ENCODE results near the gene MTO1. TPM values are rescaled to one million over a fixed set of nuclear protein-coding genes. Genes with fewer than 3 reads are reported as not detected.

MTO1 gene
- 24.1 to 32.4 TPM (median 28.2 TPM) in 3 replicates for total RNA-seq (2021)
- percentile 69 among the genes with signal in this experiment for Bru-seq, nascent RNA
- long read RNA-seq, experiment 1, full-length matches to known transcripts = 107 of 183 reads
- long read RNA-seq, experiment 1, partial matches to known transcripts = 11 of 183 reads
- long read RNA-seq, experiment 1, other reads (novel, unspliced or antisense) = 65 of 183 reads
- long read RNA-seq, experiment 2, full-length matches to known transcripts = 7 of 21 reads
- long read RNA-seq, experiment 2, partial matches to known transcripts = 6 of 21 reads
- long read RNA-seq, experiment 2, other reads (novel, unspliced or antisense) = 8 of 21 reads
- long read RNA-seq, experiment 3, full-length matches to known transcripts = 13 of 36 reads
- long read RNA-seq, experiment 3, partial matches to known transcripts = 11 of 36 reads
- long read RNA-seq, experiment 3, other reads (novel, unspliced or antisense) = 12 of 36 reads

DNA sequence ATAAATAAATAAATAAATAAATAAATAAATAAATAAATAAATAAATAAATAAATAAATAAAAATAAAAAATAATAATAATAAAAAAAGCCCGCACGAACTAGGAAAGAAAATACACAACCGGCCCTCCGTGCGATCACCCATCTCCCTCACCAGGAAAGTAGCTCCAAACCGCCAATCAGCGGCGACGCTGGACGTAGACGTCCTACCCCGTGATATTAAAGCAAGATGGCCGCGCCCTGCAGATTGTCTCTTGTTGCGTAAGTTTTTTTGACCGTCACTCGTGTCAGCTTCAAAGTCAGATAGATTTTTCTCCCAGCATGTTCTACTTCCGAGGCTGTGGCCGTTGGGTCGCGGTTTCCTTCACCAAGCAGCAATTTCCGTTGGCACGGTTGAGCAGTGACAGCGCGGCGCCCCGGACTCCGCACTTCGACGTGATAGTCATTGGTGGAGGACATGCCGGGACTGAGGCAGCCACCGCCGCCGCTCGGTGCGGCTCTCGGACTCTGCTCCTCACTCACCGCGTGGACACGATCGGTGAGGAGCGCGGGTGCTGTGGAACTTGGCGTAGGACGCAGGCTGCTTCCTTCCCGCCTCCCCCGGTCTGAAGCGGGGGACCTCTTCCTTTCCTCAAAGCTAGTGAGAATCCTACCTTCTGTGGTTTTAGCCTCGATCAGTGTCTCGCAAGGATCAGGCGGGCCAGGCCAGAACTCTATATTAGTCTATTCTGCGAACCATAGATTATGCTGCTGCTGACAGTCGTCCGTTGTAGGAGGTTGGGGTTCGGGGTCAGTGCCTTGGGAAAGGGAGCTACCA, at the start of gene MTO1:
MTO1 (plus strand) TSS at position 201 of the 814 bp plus-strand sequence; CDS start at position 319, 118 bp downstream.
- Mint-ChIP-seq H3K4me3 (peak within 1 kb of the TSS; percentile 98), H3K9me3 (no peaks in the 10 kb centered on the region), H3K36me3 (peaks cover 15% of the 10 kb centered on the region), H3K27ac (peak within 1 kb of the TSS; percentile 97), H3K27me3 (ENCODE audit: low read depth) (no peaks in the 10 kb centered on the region), H3K4me1 (peaks cover 7% of the 10 kb centered on the region; the same call in 1 of the 2 replicates)
- ATAC-seq (peak; percentile 93), DNase-seq (ENCODE audit: low spot score) (peak; percentile 66)
- CTCF ChIA-PET = interaction anchor here (0.8 to 2.7 kb wide), 8 partner anchors 10 to 191 kb away, joined by 3 to 14 read pairs (median 8); partner anchors contain the start of gene CGAS
- POLR2A ChIA-PET = interaction anchor here (0.8 to 1.9 kb wide), 8 partner anchors 10 to 192 kb away, joined by 3 to 15 read pairs (median 4); partner anchors contain the start of genes CGAS, EEF1A1 and SLC17A5
- no peak for TF ChIP-seq CBFB (CRISPR knock-in tag; IDR thresholded peaks at IDR 0.05; ENCODE audit: low read depth)
- TF ChIP-seq CREM (CRISPR knock-in tag; IDR thresholded peaks at IDR 0.05) = no peak
- no peak for TF ChIP-seq RELA (CRISPR knock-in tag; IDR thresholded peaks at IDR 0.05; ENCODE audit: borderline replicate concordance)
- TF ChIP-seq OVOL2 (CRISPR knock-in tag; IDR thresholded peaks at IDR 0.05; ENCODE audit: borderline replicate concordance) = no peak
- TF ChIP-seq, protein P1, sequence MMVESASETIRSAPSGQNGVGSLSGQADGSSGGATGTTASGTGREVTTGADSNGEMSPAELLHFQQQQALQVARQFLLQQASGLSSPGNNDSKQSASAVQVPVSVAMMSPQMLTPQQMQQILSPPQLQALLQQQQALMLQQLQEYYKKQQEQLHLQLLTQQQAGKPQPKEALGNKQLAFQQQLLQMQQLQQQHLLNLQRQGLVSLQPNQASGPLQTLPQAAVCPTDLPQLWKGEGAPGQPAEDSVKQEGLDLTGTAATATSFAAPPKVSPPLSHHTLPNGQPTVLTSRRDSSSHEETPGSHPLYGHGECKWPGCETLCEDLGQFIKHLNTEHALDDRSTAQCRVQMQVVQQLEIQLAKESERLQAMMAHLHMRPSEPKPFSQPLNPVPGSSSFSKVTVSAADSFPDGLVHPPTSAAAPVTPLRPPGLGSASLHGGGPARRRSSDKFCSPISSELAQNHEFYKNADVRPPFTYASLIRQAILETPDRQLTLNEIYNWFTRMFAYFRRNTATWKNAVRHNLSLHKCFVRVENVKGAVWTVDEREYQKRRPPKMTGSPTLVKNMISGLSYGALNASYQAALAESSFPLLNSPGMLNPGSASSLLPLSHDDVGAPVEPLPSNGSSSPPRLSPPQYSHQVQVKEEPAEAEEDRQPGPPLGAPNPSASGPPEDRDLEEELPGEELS (CRISPR knock-in tag; IDR thresholded peaks at IDR 0.05) = no peak
- TF ChIP-seq, protein P2, sequence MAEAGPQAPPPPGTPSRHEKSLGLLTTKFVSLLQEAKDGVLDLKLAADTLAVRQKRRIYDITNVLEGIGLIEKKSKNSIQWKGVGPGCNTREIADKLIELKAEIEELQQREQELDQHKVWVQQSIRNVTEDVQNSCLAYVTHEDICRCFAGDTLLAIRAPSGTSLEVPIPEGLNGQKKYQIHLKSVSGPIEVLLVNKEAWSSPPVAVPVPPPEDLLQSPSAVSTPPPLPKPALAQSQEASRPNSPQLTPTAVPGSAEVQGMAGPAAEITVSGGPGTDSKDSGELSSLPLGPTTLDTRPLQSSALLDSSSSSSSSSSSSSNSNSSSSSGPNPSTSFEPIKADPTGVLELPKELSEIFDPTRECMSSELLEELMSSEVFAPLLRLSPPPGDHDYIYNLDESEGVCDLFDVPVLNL (CRISPR knock-in tag; IDR thresholded peaks at IDR 0.05; ENCODE audit: borderline replicate concordance, low read depth) = no peak
- no peak for TF ChIP-seq ZNF121 (CRISPR knock-in tag; IDR thresholded peaks at IDR 0.05)
- no peak for TF ChIP-seq RORB (CRISPR knock-in tag; IDR thresholded peaks at IDR 0.05)
- no peak for TF ChIP-seq GTF2I (CRISPR knock-in tag; conservative IDR thresholded peaks at IDR 0.05)
- TF ChIP-seq ZMAT4 (CRISPR knock-in tag; IDR thresholded peaks at IDR 0.05) = no peak
- TF ChIP-seq, protein P3, sequence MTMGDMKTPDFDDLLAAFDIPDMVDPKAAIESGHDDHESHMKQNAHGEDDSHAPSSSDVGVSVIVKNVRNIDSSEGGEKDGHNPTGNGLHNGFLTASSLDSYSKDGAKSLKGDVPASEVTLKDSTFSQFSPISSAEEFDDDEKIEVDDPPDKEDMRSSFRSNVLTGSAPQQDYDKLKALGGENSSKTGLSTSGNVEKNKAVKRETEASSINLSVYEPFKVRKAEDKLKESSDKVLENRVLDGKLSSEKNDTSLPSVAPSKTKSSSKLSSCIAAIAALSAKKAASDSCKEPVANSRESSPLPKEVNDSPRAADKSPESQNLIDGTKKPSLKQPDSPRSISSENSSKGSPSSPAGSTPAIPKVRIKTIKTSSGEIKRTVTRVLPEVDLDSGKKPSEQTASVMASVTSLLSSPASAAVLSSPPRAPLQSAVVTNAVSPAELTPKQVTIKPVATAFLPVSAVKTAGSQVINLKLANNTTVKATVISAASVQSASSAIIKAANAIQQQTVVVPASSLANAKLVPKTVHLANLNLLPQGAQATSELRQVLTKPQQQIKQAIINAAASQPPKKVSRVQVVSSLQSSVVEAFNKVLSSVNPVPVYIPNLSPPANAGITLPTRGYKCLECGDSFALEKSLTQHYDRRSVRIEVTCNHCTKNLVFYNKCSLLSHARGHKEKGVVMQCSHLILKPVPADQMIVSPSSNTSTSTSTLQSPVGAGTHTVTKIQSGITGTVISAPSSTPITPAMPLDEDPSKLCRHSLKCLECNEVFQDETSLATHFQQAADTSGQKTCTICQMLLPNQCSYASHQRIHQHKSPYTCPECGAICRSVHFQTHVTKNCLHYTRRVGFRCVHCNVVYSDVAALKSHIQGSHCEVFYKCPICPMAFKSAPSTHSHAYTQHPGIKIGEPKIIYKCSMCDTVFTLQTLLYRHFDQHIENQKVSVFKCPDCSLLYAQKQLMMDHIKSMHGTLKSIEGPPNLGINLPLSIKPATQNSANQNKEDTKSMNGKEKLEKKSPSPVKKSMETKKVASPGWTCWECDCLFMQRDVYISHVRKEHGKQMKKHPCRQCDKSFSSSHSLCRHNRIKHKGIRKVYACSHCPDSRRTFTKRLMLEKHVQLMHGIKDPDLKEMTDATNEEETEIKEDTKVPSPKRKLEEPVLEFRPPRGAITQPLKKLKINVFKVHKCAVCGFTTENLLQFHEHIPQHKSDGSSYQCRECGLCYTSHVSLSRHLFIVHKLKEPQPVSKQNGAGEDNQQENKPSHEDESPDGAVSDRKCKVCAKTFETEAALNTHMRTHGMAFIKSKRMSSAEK (CRISPR knock-in tag; IDR thresholded peaks at IDR 0.05; ENCODE audit: borderline replicate concordance) = no peak
- no peak for TF ChIP-seq ZBTB43 (CRISPR knock-in tag; IDR thresholded peaks at IDR 0.05)
- peak; percentile 46; the same call in 1 of the 2 replicates for TF ChIP-seq NFE2L1 (CRISPR knock-in tag; IDR thresholded peaks at IDR 0.05)
- no peak for TF ChIP-seq ZBTB21 (CRISPR knock-in tag; IDR thresholded peaks at IDR 0.05; ENCODE audit: borderline replicate concordance)
- TF ChIP-seq, protein P4, sequence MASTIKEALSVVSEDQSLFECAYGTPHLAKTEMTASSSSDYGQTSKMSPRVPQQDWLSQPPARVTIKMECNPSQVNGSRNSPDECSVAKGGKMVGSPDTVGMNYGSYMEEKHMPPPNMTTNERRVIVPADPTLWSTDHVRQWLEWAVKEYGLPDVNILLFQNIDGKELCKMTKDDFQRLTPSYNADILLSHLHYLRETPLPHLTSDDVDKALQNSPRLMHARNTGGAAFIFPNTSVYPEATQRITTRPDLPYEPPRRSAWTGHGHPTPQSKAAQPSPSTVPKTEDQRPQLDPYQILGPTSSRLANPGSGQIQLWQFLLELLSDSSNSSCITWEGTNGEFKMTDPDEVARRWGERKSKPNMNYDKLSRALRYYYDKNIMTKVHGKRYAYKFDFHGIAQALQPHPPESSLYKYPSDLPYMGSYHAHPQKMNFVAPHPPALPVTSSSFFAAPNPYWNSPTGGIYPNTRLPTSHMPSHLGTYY (CRISPR knock-in tag; IDR thresholded peaks at IDR 0.05) = no peak
- no peak for TF ChIP-seq CTCF (IDR thresholded peaks at IDR 0.05)
- TF ChIP-seq MLX (CRISPR knock-in tag; IDR thresholded peaks at IDR 0.05) = no peak
- TF ChIP-seq MXD4 (CRISPR knock-in tag; IDR thresholded peaks at IDR 0.05; ENCODE audit: borderline replicate concordance) = no peak
- no peak for TF ChIP-seq ZNF423 (CRISPR knock-in tag; IDR thresholded peaks at IDR 0.05)
- TF ChIP-seq JAZF1 (CRISPR knock-in tag; IDR thresholded peaks at IDR 0.05) = no peak
- TF ChIP-seq ZNF317 (CRISPR knock-in tag; IDR thresholded peaks at IDR 0.05; ENCODE audit: borderline replicate concordance, low read depth) = no peak

All from WTC11 (cell line).